Epithelial cell of prostate (primary cell): ENCODE measurements around the gene KCNA10.

Source experiments
- DNase-seq: peaks from one replicate; pipeline ENCODE4 v3.0.0-alpha.2; 2011; ENCODE audit warnings: low read depth, low spot score
- H3K27ac ChIP-seq: fragments of 450-650 bp; 2 replicates; pipeline ENCODE4 v1.5.1; 2017; ENCODE audit warnings: mild to moderate bottlenecking

The KCNA10 gene

GRCh38 chr1:110519125-110519810, at the start of gene KCNA10:
KCNA10 (minus strand) TSS chr1:110519175; CDS start chr1:110518787, 388 bp downstream.
- DNase-seq: no peak
- H3K27ac ChIP-seq: no peak within 1 kb of the TSS

DNA sequence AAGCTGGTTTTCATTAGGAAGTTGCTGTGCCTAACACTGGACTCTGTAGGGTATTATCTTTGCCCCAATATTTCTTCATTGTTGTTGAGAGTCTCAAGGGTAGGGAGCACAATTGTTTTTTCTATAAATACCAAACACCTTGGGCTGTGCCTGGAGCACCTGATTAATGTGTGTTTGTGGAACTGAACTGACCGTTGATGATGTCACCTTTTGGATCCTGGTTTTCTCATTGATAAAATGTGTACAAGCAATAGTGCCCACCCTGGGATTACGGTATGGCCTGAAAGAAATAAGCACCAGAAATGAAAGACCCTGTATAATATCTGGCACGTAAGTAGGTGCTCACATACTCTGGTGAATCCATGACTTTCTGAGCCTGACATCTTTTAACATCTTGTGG, 47.9 kb upstream of the KCNA10 start:
- H3K27ac ChIP-seq: no peak overlapping the region

DNA sequence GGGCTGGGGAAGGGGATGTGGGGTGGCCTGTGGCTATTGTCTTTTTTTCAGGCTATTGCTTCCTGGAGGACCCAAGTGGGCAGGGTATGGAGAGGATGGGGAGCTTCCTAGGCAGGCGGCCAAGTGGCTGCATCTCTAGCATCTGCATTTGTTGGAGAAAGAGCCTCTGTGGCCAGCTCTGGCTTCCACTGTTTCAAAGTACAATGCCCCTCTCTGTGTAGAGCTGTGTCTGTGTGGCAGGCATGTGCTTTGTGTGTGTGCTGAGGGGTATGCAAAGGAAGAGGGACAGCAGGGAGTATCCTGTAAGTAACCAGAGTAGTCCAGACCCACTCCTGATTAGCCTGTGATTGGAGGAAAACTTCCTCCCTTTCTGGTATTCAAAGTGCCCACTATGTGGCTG, 46.6 kb upstream of the KCNA10 start:
- DNase-seq: no peak
- H3K27ac ChIP-seq: no peak overlapping the region

More for the DNA sequence above, 47.9 kb upstream of the KCNA10 start:
- no peak for DNase-seq

GRCh38 chr1:110563089-110563488, 44.1 kb upstream of the KCNA10 start:
- no peak overlapping the region for H3K27ac ChIP-seq
- DNase-seq: no peak

GRCh38 chr1:110561596-110561995, 42.6 kb upstream of the KCNA10 start:
- DNase-seq: no peak

GRCh38 chr1:110559157-110559556, 40.2 kb upstream of the KCNA10 start:
- peak; percentile 18 for DNase-seq
- H3K27ac ChIP-seq: no peak overlapping the region

More at GRCh38 chr1:110561596-110561995, 42.6 kb upstream of the KCNA10 start:
- no peak overlapping the region for H3K27ac ChIP-seq

DNA sequence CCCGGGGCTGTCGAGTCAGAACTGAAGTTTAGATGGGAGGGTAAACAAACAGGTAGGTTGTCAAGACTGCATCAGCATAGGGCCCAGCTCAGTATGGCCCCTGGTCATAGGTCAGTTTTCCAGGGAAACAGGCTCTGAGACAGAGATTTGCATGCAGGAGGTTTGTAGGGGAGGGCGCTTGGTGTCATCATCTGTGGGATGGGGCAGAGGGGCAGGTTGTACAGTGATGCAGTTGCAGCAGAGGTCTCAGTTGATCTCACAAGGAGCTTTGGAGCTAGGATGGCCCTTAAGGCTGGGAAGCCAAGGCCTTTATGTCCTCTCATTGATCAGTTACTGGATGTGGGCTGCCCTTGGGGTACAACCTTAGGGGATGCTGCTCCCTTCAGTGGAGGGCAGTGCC, 38.5 kb upstream of the KCNA10 start:
- H3K27ac ChIP-seq: no peak overlapping the region
- DNase-seq: no peak

GRCh38 chr1:110556471-110556807, 37.5 kb upstream of the KCNA10 start:
- no peak overlapping the region for H3K27ac ChIP-seq
- no peak for DNase-seq

- H3K27ac ChIP-seq: no peak overlapping the region
Measured at GRCh38 chr1:110555807-110556470, 37.0 kb upstream of the KCNA10 start.

GRCh38 chr1:110554871-110555801, 36.2 kb upstream of the KCNA10 start:
- H3K27ac ChIP-seq: no peak overlapping the region
- no peak for DNase-seq

More at GRCh38 chr1:110555807-110556470, 37.0 kb upstream of the KCNA10 start:
- DNase-seq: no peak

GRCh38 chr1:110551278-110551809, 32.4 kb upstream of the KCNA10 start:
- no peak for DNase-seq
- H3K27ac ChIP-seq: no peak overlapping the region

DNA sequence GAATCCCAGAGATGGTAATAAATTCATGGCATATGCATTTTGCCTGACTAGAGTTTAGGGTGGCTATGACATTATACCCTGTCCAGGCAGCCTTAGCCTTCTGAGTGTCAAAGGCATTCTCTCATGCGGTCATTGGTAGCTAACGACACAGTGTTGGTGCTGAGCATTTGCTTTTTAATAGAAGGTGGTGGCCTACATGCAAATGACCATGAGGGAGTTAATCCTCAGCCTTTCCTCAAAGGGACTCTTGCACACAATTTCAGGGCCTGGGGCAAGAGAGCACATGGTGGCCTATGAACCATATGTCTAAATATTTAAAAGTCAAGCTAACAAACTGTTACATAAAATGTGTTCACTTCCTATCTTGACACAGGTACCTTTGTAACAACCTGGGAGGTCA, 30.9 kb upstream of the KCNA10 start:
- no peak overlapping the region for H3K27ac ChIP-seq
- DNase-seq: no peak

GRCh38 chr1:110548381-110548780, 29.4 kb upstream of the KCNA10 start:
- no peak for DNase-seq
- H3K27ac ChIP-seq: no peak overlapping the region

GRCh38 chr1:110547017-110547416, 28.0 kb upstream of the KCNA10 start:
- H3K27ac ChIP-seq: no peak overlapping the region
- no peak for DNase-seq

GRCh38 chr1:110545492-110545891, 26.5 kb upstream of the KCNA10 start:
- DNase-seq: no peak
- H3K27ac ChIP-seq: no peak overlapping the region

DNA sequence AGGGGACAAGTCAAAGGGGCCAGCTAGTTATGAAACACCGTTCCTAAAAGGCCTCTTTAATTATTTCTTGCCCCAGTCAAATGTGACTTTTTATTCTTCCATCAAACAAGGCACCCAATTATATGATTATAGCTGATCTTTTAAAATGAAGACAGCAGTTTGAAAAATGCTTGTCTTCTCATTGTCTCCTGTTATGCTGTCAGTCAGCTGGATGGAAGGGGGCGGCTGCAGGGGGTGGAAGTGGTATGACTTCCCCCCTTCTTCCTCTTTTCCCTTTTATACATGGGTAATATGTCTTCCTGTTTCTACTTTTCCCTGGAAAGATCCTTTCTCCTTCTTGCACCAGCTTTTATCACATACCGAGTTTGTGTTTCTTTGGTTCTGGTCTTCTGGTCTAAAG, 25.8 kb upstream of the KCNA10 start:
- DNase-seq: no peak
- H3K27ac ChIP-seq: no peak overlapping the region

DNA sequence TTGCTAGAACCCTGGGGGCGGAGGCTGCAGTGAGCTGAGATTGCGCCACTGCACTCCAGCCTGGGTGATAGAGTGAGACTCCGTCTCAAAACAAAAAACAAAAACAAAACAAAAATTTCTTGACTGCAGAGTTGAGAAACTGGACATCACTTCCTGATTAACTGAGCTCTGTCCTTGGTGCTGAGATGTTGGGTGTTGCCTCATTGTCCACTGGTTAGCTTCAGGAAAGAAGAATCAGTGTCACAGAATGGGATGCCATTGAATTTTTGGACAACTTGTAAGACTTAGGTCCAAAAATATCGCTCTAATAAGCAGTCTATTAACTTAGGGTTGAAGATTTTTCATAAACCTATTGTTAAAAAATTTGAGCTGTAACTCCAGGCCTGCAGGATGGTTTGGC, 23.8 kb upstream of the KCNA10 start:
- no peak for DNase-seq
- H3K27ac ChIP-seq: no peak overlapping the region

DNA sequence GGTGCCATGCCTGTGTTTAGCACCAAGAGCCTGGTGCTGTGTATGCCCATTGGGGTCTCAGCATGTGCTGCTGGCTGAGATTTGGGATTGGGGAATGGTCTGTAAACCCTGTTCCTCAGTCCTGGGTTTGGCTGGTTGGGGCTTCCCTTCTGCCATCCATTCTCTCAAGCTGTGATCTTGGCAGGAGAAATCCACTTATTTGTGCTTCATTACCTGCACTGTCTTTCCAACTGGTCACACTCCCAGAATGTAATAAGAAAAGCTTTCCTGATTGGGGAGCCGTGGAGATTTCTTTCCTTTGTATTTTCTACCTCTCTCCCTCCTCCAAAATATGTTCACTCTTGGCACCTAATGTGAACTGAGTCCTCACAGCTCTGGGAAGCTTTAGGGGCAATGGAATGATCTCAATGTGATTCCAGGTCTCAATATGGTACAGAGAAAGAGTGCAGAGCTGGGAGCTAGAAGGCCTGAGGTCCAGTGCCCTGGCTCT, 23.0 kb upstream of the KCNA10 start:
- no peak overlapping the region for H3K27ac ChIP-seq
- DNase-seq: no peak

GRCh38 chr1:110540891-110541685, 22.1 kb upstream of the KCNA10 start:
- DNase-seq: no peak
- H3K27ac ChIP-seq: no peak overlapping the region

DNA sequence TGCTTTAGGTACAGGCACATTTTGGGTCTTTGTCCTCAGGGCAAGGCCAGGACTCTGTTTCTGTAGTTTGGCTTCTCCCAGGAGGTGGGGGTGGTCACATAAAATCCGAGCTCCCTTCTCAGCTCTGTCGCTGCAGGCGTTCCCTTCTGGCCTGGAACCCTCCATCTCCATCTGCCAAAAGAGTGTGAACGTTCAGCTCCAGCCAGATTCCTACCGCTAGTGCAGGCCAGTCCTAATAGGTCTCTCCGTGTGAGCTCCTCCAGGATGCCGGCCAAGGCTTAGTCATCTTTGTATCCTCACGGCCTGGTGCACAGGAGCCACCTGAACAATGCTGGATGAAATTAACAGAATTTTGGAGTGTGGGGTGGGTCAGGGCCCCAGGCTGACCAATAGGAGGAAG, 19.9 kb upstream of the KCNA10 start:
- H3K27ac ChIP-seq: no peak overlapping the region
- DNase-seq: no peak
